22Rv1 (cell line): ENCODE data around the gene CD99L2.

ENCODE experiments used
- CTCF ChIP-seq: fragments of 450-650 bp; IDR thresholded peaks from 2 replicates; pipeline ENCODE4 v1.5.1; 2017; ENCODE audit warnings: mild to moderate bottlenecking
- ZFX ChIP-seq: fragments of 450-650 bp; IDR thresholded peaks from 2 replicates; pipeline ENCODE4 v1.6.1; 2017; ENCODE audit warnings: antibody characterized with exemption, borderline replicate concordance

GRCh38 chrX:150775569-150776350 is 122.7 kb downstream of the CD99L2 start:
- TF ChIP-seq CTCF (no peak), ZFX (no peak)
